ENCODE results near the gene HHEX.

The HHEX gene

GRCh38 chr10:92681306-92681834, 8.4 kb upstream of the HHEX start:
- WGBS (ENCODE audit: extremely low coverage, insufficient coverage, insufficient read length): no CpG with 5 or more reads among the region's 2 CpGs
- no peak overlapping the region for H3K4me2 ChIP-seq (ENCODE audit: low read length)

GRCh38 chr10:92688573-92688926, 1.2 kb upstream of the HHEX start:
- Histone ChIP-seq H3K27me3 (ENCODE audit: insufficient read depth, low read length) (peaks cover 47% of the 10 kb centered on the region), H2AK5ac (ENCODE audit: low read length) (no peak overlapping the region), H3K36me3 (ENCODE audit: control insufficient read depth in 1 of 2, insufficient read depth in 2 of 2, low read length in 2 of 2) (no peaks in the 10 kb centered on the region), H4K91ac (ENCODE audit: low read depth, low read length) (no peak overlapping the region), H3K79me1 (ENCODE audit: low read length) (no peaks in the 10 kb centered on the region), H2AFZ (ENCODE audit: insufficient read depth, low read length, poor library complexity) (no peak overlapping the region), H3K14ac (ENCODE audit: low read length) (no peak overlapping the region), H4K8ac (ENCODE audit: low read depth, low read length) (no peak overlapping the region), H3K4me2 (ENCODE audit: low read length) (no peak overlapping the region), H3K4ac (ENCODE audit: low read depth, low read length) (no peak overlapping the region), H3K4me3 (ENCODE audit: low read depth, low read length) (no peak overlapping the region), H3K18ac (ENCODE audit: low read length) (no peak overlapping the region), H2BK12ac (ENCODE audit: low read length) (no peak overlapping the region), H3K79me2 (ENCODE audit: control insufficient read depth, insufficient read depth, low read length, poor library complexity) (no peaks in the 10 kb centered on the region), H3K9ac (ENCODE audit: low read length) (no peak overlapping the region), H3K4me1 (ENCODE audit: control insufficient read depth in 1 of 2, insufficient read depth in 2 of 2, low read length in 2 of 2) (peaks cover 17 to 23% of the 10 kb centered on the region in 2 experiments), H2BK5ac (ENCODE audit: low read depth, low read length, poor library complexity) (no peak overlapping the region), H2BK120ac (ENCODE audit: insufficient read depth, low read length, poor library complexity) (no peak overlapping the region), H3K23ac (ENCODE audit: low read length) (no peak overlapping the region), H4K12ac (ENCODE audit: low read depth, low read length) (no peak overlapping the region), H3K27ac (ENCODE audit: low read depth, low read length) (no peak overlapping the region), H3K9me3 (ENCODE audit: insufficient read depth, low read depth, low read length) (peaks cover 5% of the 10 kb centered on the region)
- DNase-seq: no peak
- WGBS (ENCODE audit: extremely low coverage, insufficient coverage, insufficient read length): no CpG with 5 or more reads among the region's 5 CpGs

More at GRCh38 chr10:92681306-92681834, 8.4 kb upstream of the HHEX start:
- H3K79me2 ChIP-seq (ENCODE audit: control insufficient read depth, insufficient read depth, low read length, poor library complexity): no peaks in the 10 kb centered on the region
- no peaks in the 10 kb centered on the region for H3K79me1 ChIP-seq (ENCODE audit: low read length)
- no peak overlapping the region for H4K91ac ChIP-seq (ENCODE audit: low read depth, low read length)
- H3K9me3 ChIP-seq (ENCODE audit: insufficient read depth, low read depth, low read length): no peaks in the 10 kb centered on the region
- no peak overlapping the region for H3K23ac ChIP-seq (ENCODE audit: low read length)
- H2AK5ac ChIP-seq (ENCODE audit: low read length): no peak overlapping the region
- H3K4me1 ChIP-seq (ENCODE audit: control insufficient read depth in 1 of 2, insufficient read depth in 2 of 2, low read length in 2 of 2): no peaks in the 10 kb centered on the region
- no peak overlapping the region for H3K14ac ChIP-seq (ENCODE audit: low read length)
- H2AFZ ChIP-seq (ENCODE audit: insufficient read depth, low read length, poor library complexity): no peak overlapping the region
- H2BK12ac ChIP-seq (ENCODE audit: low read length): no peak overlapping the region
- H2BK5ac ChIP-seq (ENCODE audit: low read depth, low read length, poor library complexity): no peak overlapping the region
- H3K4me3 ChIP-seq (ENCODE audit: low read depth, low read length): no peak overlapping the region
- no peak overlapping the region for H3K27ac ChIP-seq (ENCODE audit: low read depth, low read length)
- DNase-seq: no peak
- H3K18ac ChIP-seq (ENCODE audit: low read length): no peak overlapping the region
- no peak overlapping the region for H4K12ac ChIP-seq (ENCODE audit: low read depth, low read length)
- no peaks in the 10 kb centered on the region for H3K36me3 ChIP-seq (ENCODE audit: control insufficient read depth in 1 of 2, insufficient read depth in 2 of 2, low read length in 2 of 2)
- no peak overlapping the region for H3K4ac ChIP-seq (ENCODE audit: low read depth, low read length)
- no peak overlapping the region for H2BK120ac ChIP-seq (ENCODE audit: insufficient read depth, low read length, poor library complexity)
- no peak overlapping the region for H3K9ac ChIP-seq (ENCODE audit: low read length)
- no peak overlapping the region for H4K8ac ChIP-seq (ENCODE audit: low read depth, low read length)
- no peaks in the 10 kb centered on the region for H3K27me3 ChIP-seq (ENCODE audit: insufficient read depth, low read length)

- no peak overlapping the region for H2BK120ac ChIP-seq (ENCODE audit: insufficient read depth, low read length, poor library complexity)
- H2AK5ac ChIP-seq (ENCODE audit: low read length): no peak overlapping the region
- peak overlapping the region; percentile 48 for H3K4me3 ChIP-seq (ENCODE audit: low read depth, low read length)
- H2BK5ac ChIP-seq (ENCODE audit: low read depth, low read length, poor library complexity): no peak overlapping the region
- H2AFZ ChIP-seq (ENCODE audit: insufficient read depth, low read length, poor library complexity): no peak overlapping the region
- H4K91ac ChIP-seq (ENCODE audit: low read depth, low read length): no peak overlapping the region
- H3K79me2 ChIP-seq (ENCODE audit: control insufficient read depth, insufficient read depth, low read length, poor library complexity): no peaks in the 10 kb centered on the region
- peak overlapping the region; percentile 53 for H3K4me2 ChIP-seq (ENCODE audit: low read length)
- no peak overlapping the region for H3K4ac ChIP-seq (ENCODE audit: low read depth, low read length)
- no peak overlapping the region for H3K18ac ChIP-seq (ENCODE audit: low read length)
- no peak overlapping the region for H2BK12ac ChIP-seq (ENCODE audit: low read length)
- H4K12ac ChIP-seq (ENCODE audit: low read depth, low read length): no peak overlapping the region
- peaks cover 17 to 23% of the 10 kb centered on the region in 2 experiments for H3K4me1 ChIP-seq (ENCODE audit: control insufficient read depth in 1 of 2, insufficient read depth in 2 of 2, low read length in 2 of 2)
- H3K9me3 ChIP-seq (ENCODE audit: insufficient read depth, low read depth, low read length): peaks cover 5% of the 10 kb centered on the region
- H4K8ac ChIP-seq (ENCODE audit: low read depth, low read length): no peak overlapping the region
- no peak overlapping the region for H3K27ac ChIP-seq (ENCODE audit: low read depth, low read length)
- no CpG with 5 or more reads among the region's 63 CpGs for WGBS (ENCODE audit: extremely low coverage, insufficient coverage, insufficient read length)
- peak; percentile 25 to 58 for DNase-seq
- no peak overlapping the region for H3K9ac ChIP-seq (ENCODE audit: low read length)
- H3K23ac ChIP-seq (ENCODE audit: low read length): no peak overlapping the region
- H3K79me1 ChIP-seq (ENCODE audit: low read length): no peaks in the 10 kb centered on the region
- no peak overlapping the region for H3K14ac ChIP-seq (ENCODE audit: low read length)
- no peaks in the 10 kb centered on the region for H3K36me3 ChIP-seq (ENCODE audit: control insufficient read depth in 1 of 2, insufficient read depth in 2 of 2, low read length in 2 of 2)
- peaks cover 47% of the 10 kb centered on the region for H3K27me3 ChIP-seq (ENCODE audit: insufficient read depth, low read length)
These were observed 660 bp upstream of the HHEX start for GRCh38 chr10:92688927-92689662.

GRCh38 chr10:92690211-92690914, 608 bp downstream of the HHEX start:
- Histone ChIP-seq H3K9ac (ENCODE audit: low read length) (no peak overlapping the region), H3K18ac (ENCODE audit: low read length) (peak overlapping the region; percentile 46), H2BK120ac (ENCODE audit: insufficient read depth, low read length, poor library complexity) (no peak overlapping the region), H3K4me2 (ENCODE audit: low read length) (peak overlapping the region; percentile 68), H4K8ac (ENCODE audit: low read depth, low read length) (peak overlapping the region; percentile 56), H3K4me1 (ENCODE audit: control insufficient read depth in 1 of 2, insufficient read depth in 2 of 2, low read length in 2 of 2) (peaks cover 17 to 23% of the 10 kb centered on the region in 2 experiments), H2AK5ac (ENCODE audit: low read length) (no peak overlapping the region), H2BK5ac (ENCODE audit: low read depth, low read length, poor library complexity) (no peak overlapping the region), H3K27ac (ENCODE audit: low read depth, low read length) (no peak overlapping the region), H3K4ac (ENCODE audit: low read depth, low read length) (no peak overlapping the region), H3K9me3 (ENCODE audit: insufficient read depth, low read depth, low read length) (peaks cover 5% of the 10 kb centered on the region), H3K4me3 (ENCODE audit: low read depth, low read length) (peak overlapping the region; percentile 50), H4K91ac (ENCODE audit: low read depth, low read length) (no peak overlapping the region), H3K36me3 (ENCODE audit: control insufficient read depth in 1 of 2, insufficient read depth in 2 of 2, low read length in 2 of 2) (no peaks in the 10 kb centered on the region), H3K79me1 (ENCODE audit: low read length) (no peaks in the 10 kb centered on the region), H3K79me2 (ENCODE audit: control insufficient read depth, insufficient read depth, low read length, poor library complexity) (no peaks in the 10 kb centered on the region), H3K23ac (ENCODE audit: low read length) (no peak overlapping the region), H4K12ac (ENCODE audit: low read depth, low read length) (no peak overlapping the region), H2AFZ (ENCODE audit: insufficient read depth, low read length, poor library complexity) (peak overlapping the region; percentile 66), H3K27me3 (ENCODE audit: insufficient read depth, low read length) (peaks cover 53% of the 10 kb centered on the region), H3K14ac (ENCODE audit: low read length) (no peak overlapping the region), H2BK12ac (ENCODE audit: low read length) (no peak overlapping the region)
- no CpG with 5 or more reads among the region's 73 CpGs for WGBS (ENCODE audit: extremely low coverage, insufficient coverage, insufficient read length)
- DNase-seq: peak; percentile 18 to 24
